HCT116 (cell line): ENCODE measurements around the gene DDTL.
"Not testable (repeated sequence)": the region's sequence is repeated elsewhere in the genome, so short reads cannot be mapped to it uniquely, and the experiment has no call there.

Source experiments
- CTCF ChIP-seq, 3 experiments: fragments of 200-600 bp in 1 of 3; sonication (generic) in 1 of 3; IDR thresholded peaks in 2 of 3; conservative IDR thresholded peaks in 1 of 3; 2 replicates each; pipeline ENCODE4 v1.5.1; 2012 to 2017; ENCODE audit warnings: low read depth in 2 of 3, low read length in 2 of 3, antibody characterized with exemption in 1 of 3, borderline replicate concordance in 1 of 3, control low read depth in 1 of 3, mild to moderate bottlenecking in 1 of 3, mixed read lengths in 1 of 3, mixed run types in 1 of 3, moderate library complexity in 1 of 3; ENCODE audit not compliant: insufficient read depth in 1 of 3
- EZH2 ChIP-seq: fragments of 200-600 bp; sonication (generic); IDR thresholded peaks from 2 replicates; pipeline ENCODE4 v1.6.1; 2017; ENCODE audit warnings: antibody characterized with exemption, mixed run types
- EZH2phosphoT487 ChIP-seq: fragments of 200-600 bp; IDR thresholded peaks from 2 replicates; pipeline ENCODE4 v1.6.1; 2018; ENCODE audit warnings: antibody characterized with exemption, borderline replicate concordance
- POLR2A ChIP-seq: IDR thresholded peaks from 2 replicates; pipeline ENCODE4 v1.7.0; 2011; ENCODE audit warnings: borderline replicate concordance; ENCODE audit not compliant: insufficient read depth, insufficient read length; ENCODE audit errors: extremely low read depth
- POLR2AphosphoS5 ChIP-seq: IDR thresholded peaks from 2 replicates; pipeline ENCODE4 v1.6.1; 2011; ENCODE audit warnings: mild to moderate bottlenecking, low read depth, low read length, moderate library complexity
- REST ChIP-seq: IDR thresholded peaks from 2 replicates; pipeline ENCODE4 v1.6.1; 2012; ENCODE audit warnings: low read depth

- not testable (repeated sequence) for TF ChIP-seq CTCF (IDR thresholded peaks at IDR 0.05 in 2 of 3, conservative IDR thresholded peaks at IDR 0.05 in 1 of 3; ENCODE audit: borderline replicate concordance in 1 of 3, insufficient read depth in 1 of 3, low read depth in 2 of 3, low read length in 2 of 3); REST; POLR2AphosphoS5; EZH2phosphoT487; EZH2; POLR2A
These were observed 23.0 kb downstream of the DDTL start for GRCh38 chr22:23989583-23990244.
